K562 (cell line): ENCODE results near the gene ZNF10. TPM values are rescaled to one million over a fixed set of nuclear protein-coding genes. Genes with fewer than 3 reads are reported as not detected.
A peak's percentile ranks its signal among the peaks of the same experiment; 100 is the strongest.

ENCODE experiments used
- CBFB ChIP-seq: sonication (generic); formaldehyde crosslinking; IDR thresholded peaks from 2 replicates; pipeline ENCODE4 v1.4.0; 2020; ENCODE audit warnings: mild to moderate bottlenecking, missing genetic modification reagents
- E2F3 ChIP-seq: fragments of 250-450 bp; sonication (Bioruptor Pico); IDR thresholded peaks from 2 replicates; pipeline ENCODE4 v1.4.0; 2020; ENCODE audit warnings: mild to moderate bottlenecking
- FOXJ2 ChIP-seq: fragments of 200-800 bp; sonication (Bioruptor generic); IDR thresholded peaks from 2 replicates; pipeline ENCODE4 v1.6.1; 2016; ENCODE audit warnings: missing genetic modification characterization, missing compliant biosample characterization
- MYBL2 ChIP-seq, 2 experiments: fragments of 450-650 bp in 1 of 2; sonication (generic) in 1 of 2; formaldehyde crosslinking in 1 of 2; IDR thresholded peaks; 2 replicates each; pipeline versions ENCODE4 v1.6.1 to v1.8.1; 2017 to 2022; ENCODE audit warnings: borderline replicate concordance in 1 of 2, inconsistent platforms in 1 of 2, low read depth in 1 of 2, mild to moderate bottlenecking in 1 of 2, missing genetic modification reagents in 1 of 2, moderate library complexity in 1 of 2
- NR3C1 ChIP-seq: sonication (generic); formaldehyde crosslinking; IDR thresholded peaks from 2 replicates; pipeline ENCODE4 v1.8.1; 2022; ENCODE audit warnings: missing genetic modification reagents
- PPARD ChIP-seq: fragments of 250-450 bp; sonication (Bioruptor Pico); IDR thresholded peaks from 2 replicates; pipeline ENCODE4 v1.8.0; 2022; ENCODE audit warnings: inconsistent platforms, mild to moderate bottlenecking, moderate library complexity
- SMAD1 ChIP-seq: fragments of 150-350 bp; IDR thresholded peaks from 2 replicates; pipeline ENCODE4 v1.6.1; 2014; ENCODE audit warnings: low read length, low read depth; ENCODE audit not compliant: partially characterized antibody
- U2AF2 ChIP-seq: fragments of 200-400 bp; formaldehyde crosslinking; optimal IDR thresholded peaks from 2 replicates; pipeline ENCODE3; 2017; ENCODE audit warnings: low read depth, mild to moderate bottlenecking, low read length
- YY1 ChIP-seq, 3 experiments: IDR thresholded peaks; 2 replicates each; pipeline ENCODE4 v1.6.1; 2011; ENCODE audit warnings: low read length in 2 of 3, mild to moderate bottlenecking in 2 of 3, moderate library complexity in 2 of 3, borderline replicate concordance in 1 of 3, control low read depth in 1 of 3, low read depth in 1 of 3; ENCODE audit not compliant: insufficient read depth in 3 of 3, insufficient replicate concordance in 2 of 3, control insufficient read depth in 1 of 3, insufficient read length in 1 of 3; ENCODE audit errors: extremely low read depth in 1 of 3
- polyA plus RNA-seq, 8 experiments: library from polyadenylated mRNA; depleted of rRNA in 4 of 8; stranded (reverse) in 5 of 8; unstranded in 3 of 8; fragments of >200 nt; fragmentation: Nextera tagmentation in 2 of 8; fragmentation: Illumina TruSeq in 1 of 8; extraction: Ambion mirVana in 2 of 8; extraction: Trizol in 1 of 8; gene quantifications; 2 replicates each; pipeline versions ENCODE4 v1.2.1 to v1.2.3, GENCODE V29; 2011 to 2014; ENCODE audit warnings: inconsistent platforms in 1 of 8, missing spikeins in 1 of 8
- total RNA-seq, 7 experiments: library from RNA; depleted of rRNA in 6 of 7; stranded (reverse); fragments of >200 nt in 6 of 7; fragmentation: Illumina TruSeq in 2 of 7; extraction: Trizol in 2 of 7; gene quantifications; 2 replicates each; pipeline versions ENCODE4 v1.2.1 to v1.2.3, GENCODE V29; 2011 to 2021; ENCODE audit warnings: low replicate concordance in 1 of 7
- TF ChIP-seq, protein P1 (sequence below): fragments of 450-650 bp; conservative IDR thresholded peaks from 2 replicates; pipeline ENCODE4 v1.6.1; 2016; ENCODE audit warnings: missing genetic modification characterization, low read depth, mild to moderate bottlenecking, missing compliant biosample characterization, moderate library complexity
- TF ChIP-seq, protein P2 (sequence below), 2 experiments: fragments of 250-450 bp in 1 of 2; fragments of 450-650 bp in 1 of 2; sonication (Bioruptor Pico) in 1 of 2; IDR thresholded peaks; 2 replicates each; pipeline versions ENCODE4 v1.6.1 to v1.8.0; 2016 to 2021; ENCODE audit warnings: mild to moderate bottlenecking in 2 of 2, moderate library complexity in 2 of 2, missing compliant biosample characterization in 1 of 2, missing genetic modification characterization in 1 of 2
- TF ChIP-seq, protein P3 (sequence below): sonication (generic); formaldehyde crosslinking; IDR thresholded peaks from 2 replicates; pipeline ENCODE4 v1.8.0; 2022; ENCODE audit warnings: missing genetic modification reagents, mild to moderate bottlenecking, borderline replicate concordance
- TF ChIP-seq, protein P4 (sequence below): fragments of 200-800 bp; sonication (Bioruptor generic); IDR thresholded peaks from 2 replicates; pipeline ENCODE4 v1.6.1; 2016; ENCODE audit warnings: missing genetic modification characterization, missing compliant biosample characterization

The ZNF10 gene
- total and polyA plus RNA-seq, 9 of the 15 experiments (the other 6 are each of a cell fraction or from before 2014, with no cell fraction given): 3.5 to 5.8 (median 4.9) TPM

DNA sequence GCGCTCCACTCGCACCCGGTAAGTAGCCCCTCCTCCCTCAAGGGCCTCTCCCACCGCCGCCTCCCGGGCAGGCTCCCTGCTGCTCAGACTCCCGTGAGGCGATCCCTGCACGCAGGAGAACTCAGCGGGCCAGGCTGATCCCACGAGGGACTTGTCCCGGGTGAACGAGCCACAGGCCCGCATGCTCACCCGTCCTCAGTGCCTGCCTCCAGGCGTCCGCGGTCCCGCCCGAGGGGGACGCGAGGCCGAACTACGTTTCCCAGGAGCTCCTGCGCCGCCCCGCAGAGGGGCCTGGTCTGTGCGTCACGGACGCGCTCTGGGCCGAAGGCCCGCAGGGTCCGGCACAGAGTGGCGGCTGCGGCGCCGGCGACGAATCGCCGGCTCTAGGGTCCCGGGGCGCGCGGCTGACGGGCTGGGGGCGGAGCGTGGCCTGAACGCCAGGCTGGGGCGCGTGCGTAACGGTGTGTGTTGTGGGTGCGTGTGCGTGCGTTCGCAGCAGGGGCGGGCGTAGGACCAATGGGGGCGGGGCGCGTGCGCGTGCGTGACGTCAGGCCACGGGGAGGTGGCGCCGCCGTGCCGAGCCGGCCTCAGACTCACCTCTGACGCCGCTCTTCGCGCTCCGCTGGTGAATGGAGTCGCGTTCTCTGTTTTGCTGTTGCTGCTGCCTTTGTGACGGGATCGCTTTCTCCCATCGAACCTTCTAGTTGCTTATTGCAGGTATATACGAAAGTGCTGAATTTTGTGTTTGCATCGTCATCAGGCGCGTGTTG lies at the start of gene ZNF10, which contains the start of gene ZNF891 (continued):
- TF ChIP-seq, protein P1, sequence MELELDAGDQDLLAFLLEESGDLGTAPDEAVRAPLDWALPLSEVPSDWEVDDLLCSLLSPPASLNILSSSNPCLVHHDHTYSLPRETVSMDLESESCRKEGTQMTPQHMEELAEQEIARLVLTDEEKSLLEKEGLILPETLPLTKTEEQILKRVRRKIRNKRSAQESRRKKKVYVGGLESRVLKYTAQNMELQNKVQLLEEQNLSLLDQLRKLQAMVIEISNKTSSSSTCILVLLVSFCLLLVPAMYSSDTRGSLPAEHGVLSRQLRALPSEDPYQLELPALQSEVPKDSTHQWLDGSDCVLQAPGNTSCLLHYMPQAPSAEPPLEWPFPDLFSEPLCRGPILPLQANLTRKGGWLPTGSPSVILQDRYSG: no peak
- TF ChIP-seq NR3C1 (CRISPR knock-in tag): no peak
- peak in 2 of 3 experiments; percentile 54 to 81 for TF ChIP-seq YY1 (IDR thresholded peaks at IDR 0.05; ENCODE audit: borderline replicate concordance in 1 of 3, control insufficient read depth in 1 of 3, extremely low read depth in 1 of 3, insufficient read depth in 3 of 3, insufficient read length in 1 of 3, insufficient replicate concordance in 2 of 3, low read depth in 1 of 3, low read length in 2 of 3)
- TF ChIP-seq E2F3: no peak; the same call in 1 of the 2 replicates
- TF ChIP-seq U2AF2: no peak
- no peak for TF ChIP-seq SMAD1
- 0 out of 2 replicates have a peak, but pooled peaks have one; percentile 13 for TF ChIP-seq CBFB (CRISPR knock-in tag)
- TF ChIP-seq MYBL2 (IDR thresholded peaks at IDR 0.05; ENCODE audit: low read depth): no peak
- TF ChIP-seq MYBL2 (CRISPR knock-in tag; IDR thresholded peaks at IDR 0.05; ENCODE audit: borderline replicate concordance): no peak
- TF ChIP-seq, protein P2, sequence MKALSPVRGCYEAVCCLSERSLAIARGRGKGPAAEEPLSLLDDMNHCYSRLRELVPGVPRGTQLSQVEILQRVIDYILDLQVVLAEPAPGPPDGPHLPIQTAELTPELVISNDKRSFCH (CRISPR knock-in tag; IDR thresholded peaks at IDR 0.05): no peak
- TF ChIP-seq, protein P2 (tag; IDR thresholded peaks at IDR 0.05): no peak
- TF ChIP-seq, protein P3, sequence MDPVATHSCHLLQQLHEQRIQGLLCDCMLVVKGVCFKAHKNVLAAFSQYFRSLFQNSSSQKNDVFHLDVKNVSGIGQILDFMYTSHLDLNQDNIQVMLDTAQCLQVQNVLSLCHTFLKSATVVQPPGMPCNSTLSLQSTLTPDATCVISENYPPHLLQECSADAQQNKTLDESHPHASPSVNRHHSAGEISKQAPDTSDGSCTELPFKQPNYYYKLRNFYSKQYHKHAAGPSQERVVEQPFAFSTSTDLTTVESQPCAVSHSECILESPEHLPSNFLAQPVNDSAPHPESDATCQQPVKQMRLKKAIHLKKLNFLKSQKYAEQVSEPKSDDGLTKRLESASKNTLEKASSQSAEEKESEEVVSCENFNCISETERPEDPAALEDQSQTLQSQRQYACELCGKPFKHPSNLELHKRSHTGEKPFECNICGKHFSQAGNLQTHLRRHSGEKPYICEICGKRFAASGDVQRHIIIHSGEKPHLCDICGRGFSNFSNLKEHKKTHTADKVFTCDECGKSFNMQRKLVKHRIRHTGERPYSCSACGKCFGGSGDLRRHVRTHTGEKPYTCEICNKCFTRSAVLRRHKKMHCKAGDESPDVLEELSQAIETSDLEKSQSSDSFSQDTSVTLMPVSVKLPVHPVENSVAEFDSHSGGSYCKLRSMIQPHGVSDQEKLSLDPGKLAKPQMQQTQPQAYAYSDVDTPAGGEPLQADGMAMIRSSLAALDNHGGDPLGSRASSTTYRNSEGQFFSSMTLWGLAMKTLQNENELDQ (CRISPR knock-in tag): no peak
- no peak for TF ChIP-seq PPARD (CRISPR knock-in tag)
- TF ChIP-seq FOXJ2: peak; percentile 7; the same call in 1 of the 2 replicates
- TF ChIP-seq, protein P4, sequence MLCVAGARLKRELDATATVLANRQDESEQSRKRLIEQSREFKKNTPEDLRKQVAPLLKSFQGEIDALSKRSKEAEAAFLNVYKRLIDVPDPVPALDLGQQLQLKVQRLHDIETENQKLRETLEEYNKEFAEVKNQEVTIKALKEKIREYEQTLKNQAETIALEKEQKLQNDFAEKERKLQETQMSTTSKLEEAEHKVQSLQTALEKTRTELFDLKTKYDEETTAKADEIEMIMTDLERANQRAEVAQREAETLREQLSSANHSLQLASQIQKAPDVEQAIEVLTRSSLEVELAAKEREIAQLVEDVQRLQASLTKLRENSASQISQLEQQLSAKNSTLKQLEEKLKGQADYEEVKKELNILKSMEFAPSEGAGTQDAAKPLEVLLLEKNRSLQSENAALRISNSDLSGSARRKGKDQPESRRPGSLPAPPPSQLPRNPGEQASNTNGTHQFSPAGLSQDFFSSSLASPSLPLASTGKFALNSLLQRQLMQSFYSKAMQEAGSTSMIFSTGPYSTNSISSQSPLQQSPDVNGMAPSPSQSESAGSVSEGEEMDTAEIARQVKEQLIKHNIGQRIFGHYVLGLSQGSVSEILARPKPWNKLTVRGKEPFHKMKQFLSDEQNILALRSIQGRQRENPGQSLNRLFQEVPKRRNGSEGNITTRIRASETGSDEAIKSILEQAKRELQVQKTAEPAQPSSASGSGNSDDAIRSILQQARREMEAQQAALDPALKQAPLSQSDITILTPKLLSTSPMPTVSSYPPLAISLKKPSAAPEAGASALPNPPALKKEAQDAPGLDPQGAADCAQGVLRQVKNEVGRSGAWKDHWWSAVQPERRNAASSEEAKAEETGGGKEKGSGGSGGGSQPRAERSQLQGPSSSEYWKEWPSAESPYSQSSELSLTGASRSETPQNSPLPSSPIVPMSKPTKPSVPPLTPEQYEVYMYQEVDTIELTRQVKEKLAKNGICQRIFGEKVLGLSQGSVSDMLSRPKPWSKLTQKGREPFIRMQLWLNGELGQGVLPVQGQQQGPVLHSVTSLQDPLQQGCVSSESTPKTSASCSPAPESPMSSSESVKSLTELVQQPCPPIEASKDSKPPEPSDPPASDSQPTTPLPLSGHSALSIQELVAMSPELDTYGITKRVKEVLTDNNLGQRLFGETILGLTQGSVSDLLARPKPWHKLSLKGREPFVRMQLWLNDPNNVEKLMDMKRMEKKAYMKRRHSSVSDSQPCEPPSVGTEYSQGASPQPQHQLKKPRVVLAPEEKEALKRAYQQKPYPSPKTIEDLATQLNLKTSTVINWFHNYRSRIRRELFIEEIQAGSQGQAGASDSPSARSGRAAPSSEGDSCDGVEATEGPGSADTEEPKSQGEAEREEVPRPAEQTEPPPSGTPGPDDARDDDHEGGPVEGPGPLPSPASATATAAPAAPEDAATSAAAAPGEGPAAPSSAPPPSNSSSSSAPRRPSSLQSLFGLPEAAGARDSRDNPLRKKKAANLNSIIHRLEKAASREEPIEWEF (CRISPR knock-in tag): no peak
